ENCODE results near the gene PCMT1. TPM values are rescaled to one million over a fixed set of nuclear protein-coding genes. Genes with fewer than 3 reads are reported as not detected.
"Not testable (repeated sequence)": the region's sequence is repeated elsewhere in the genome, so short reads cannot be mapped to it uniquely, and the experiment has no call there.

The PCMT1 gene
- total and polyA plus RNA-seq, 5 donors from 2014 or later: 44.8 to 228 (median 167) TPM

GRCh38 chr6:149733089-149733720 is 16.3 kb upstream of the PCMT1 start:
- Histone ChIP-seq H3K27ac (ENCODE audit: insufficient read depth, low read length, poor library complexity, severe bottlenecking) (no peak overlapping the region), H3K27me3 (ENCODE audit: control insufficient read depth, insufficient read depth, low read length) (no peaks in the 10 kb centered on the region), H3K9me3 (ENCODE audit: control insufficient read depth in 2 of 2, low read length in 2 of 2) (no peaks in the 10 kb centered on the region), H3K36me3 (ENCODE audit: control insufficient read depth, insufficient read depth, low read length) (peaks cover 74% of the 10 kb centered on the region), H3K4me3 (ENCODE audit: low read depth, low read length) (no peak overlapping the region), H3K4me1 (ENCODE audit: control insufficient read depth, insufficient read depth, low read length, poor library complexity, severe bottlenecking) (no peaks in the 10 kb centered on the region)
- H3K36me3 Mint-ChIP-seq: peaks cover 25% of the 10 kb centered on the region
- peaks cover 0 to 11% (median 5%) of the 10 kb centered on the region in 4 donors for H3K4me1 Mint-ChIP-seq
- H3K27ac Mint-ChIP-seq: no peak overlapping the region
- H3K4me3 Mint-ChIP-seq: no peak overlapping the region
- H3K9me3 Mint-ChIP-seq: no peaks in the 10 kb centered on the region
- DNase-seq (no peak), ATAC-seq (ENCODE audit: low read depth in 2 of 2) (no peak)
- no peaks in the 10 kb centered on the region for H3K27me3 Mint-ChIP-seq

DNA sequence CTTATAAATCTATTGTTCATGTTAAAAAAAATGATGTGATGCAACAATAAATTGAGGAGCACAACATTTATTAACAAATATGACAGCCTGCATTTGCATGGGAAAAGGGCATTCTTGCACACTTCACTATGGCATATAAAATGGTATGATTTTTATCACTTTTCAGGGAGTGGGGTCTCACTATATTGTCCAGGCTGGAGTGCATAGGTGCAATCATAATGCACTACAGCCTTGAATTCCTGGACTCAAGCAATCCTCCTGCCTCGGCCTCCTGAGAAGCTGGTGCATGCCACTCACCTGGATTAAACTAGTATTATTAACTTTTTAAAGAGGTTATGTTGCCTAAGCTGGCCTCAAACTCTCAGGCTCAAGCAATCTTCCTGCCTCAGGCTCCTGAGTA is 14.6 kb upstream of the PCMT1 start:
- peaks cover 27% of the 10 kb centered on the region for H3K36me3 Mint-ChIP-seq
- H3K9me3 ChIP-seq (ENCODE audit: control insufficient read depth in 2 of 2, low read length in 2 of 2): no peaks in the 10 kb centered on the region
- peaks cover 3 to 6% (median 4%) of the 10 kb centered on the region in 4 donors for H3K4me1 Mint-ChIP-seq
- no peak overlapping the region for H3K4me3 ChIP-seq (ENCODE audit: low read depth, low read length)
- H3K4me3 Mint-ChIP-seq: no peak overlapping the region
- ATAC-seq (ENCODE audit: low read depth in 2 of 2) (no peak), DNase-seq (no peak)
- H3K27me3 Mint-ChIP-seq: no peaks in the 10 kb centered on the region
- H3K9me3 Mint-ChIP-seq: no peaks in the 10 kb centered on the region
- H3K27ac Mint-ChIP-seq: no peak overlapping the region
- H3K27ac ChIP-seq (ENCODE audit: insufficient read depth, low read length, poor library complexity, severe bottlenecking): no peak overlapping the region
- H3K4me1 ChIP-seq (ENCODE audit: control insufficient read depth, insufficient read depth, low read length, poor library complexity, severe bottlenecking): no peaks in the 10 kb centered on the region
- peaks cover 71% of the 10 kb centered on the region for H3K36me3 ChIP-seq (ENCODE audit: control insufficient read depth, insufficient read depth, low read length)
- H3K27me3 ChIP-seq (ENCODE audit: control insufficient read depth, insufficient read depth, low read length): no peaks in the 10 kb centered on the region

- Histone ChIP-seq H3K4me1 (ENCODE audit: control insufficient read depth, insufficient read depth, low read length, poor library complexity, severe bottlenecking) (peaks cover 25% of the 10 kb centered on the region), H3K4me3 (ENCODE audit: low read depth, low read length) (peak overlapping the region; percentile 98), H3K36me3 (ENCODE audit: control insufficient read depth, insufficient read depth, low read length) (peaks cover 24% of the 10 kb centered on the region)
- Mint-ChIP-seq H3K4me1 (peaks cover 17 to 44% (median 27%) of the 10 kb centered on the region in 4 donors), H3K4me3 (peak overlapping the region; percentile 89 to 98 (median 97)), H3K36me3 (peaks cover 14% of the 10 kb centered on the region), H3K27ac (peak overlapping the region; percentile 95 to 98 (median 98))
- not testable (repeated sequence) for H3K27me3 Mint-ChIP-seq; H3K9me3 ChIP-seq (ENCODE audit: control insufficient read depth in 2 of 2, low read length in 2 of 2); DNase-seq; H3K9me3 Mint-ChIP-seq; ATAC-seq (ENCODE audit: low read depth in 2 of 2); H3K27me3 ChIP-seq (ENCODE audit: control insufficient read depth, insufficient read depth, low read length); H3K27ac ChIP-seq (ENCODE audit: insufficient read depth, low read length, poor library complexity, severe bottlenecking)
Observed at GRCh38 chr6:149745252-149745651, 4.3 kb upstream of the PCMT1 start.

GRCh38 chr6:149746147-149746946 is 3.2 kb upstream of the PCMT1 start, which contains the start of gene NUP43:
NUP43 (minus strand) TSS chr6:149746529; CDS start chr6:149746495, 34 bp downstream.
- H3K4me1 ChIP-seq (ENCODE audit: control insufficient read depth, insufficient read depth, low read length, poor library complexity, severe bottlenecking): peaks cover 34% of the 10 kb centered on the region
- no peaks in the 10 kb centered on the region for H3K9me3 ChIP-seq (ENCODE audit: control insufficient read depth in 2 of 2, low read length in 2 of 2)
- peak within 1 kb of the TSS; percentile 98 for H3K4me3 ChIP-seq (ENCODE audit: low read depth, low read length)
- H3K36me3 ChIP-seq (ENCODE audit: control insufficient read depth, insufficient read depth, low read length): peaks cover 13% of the 10 kb centered on the region
- H3K9me3 Mint-ChIP-seq: no peaks in the 10 kb centered on the region
- DNase-seq (peak; percentile 82 to 98 (median 91)), ATAC-seq (ENCODE audit: low read depth in 2 of 2) (peak; percentile 75 to 76)
- H3K4me1 Mint-ChIP-seq: peaks cover 15 to 48% (median 29%) of the 10 kb centered on the region in 4 donors
- no peaks in the 10 kb centered on the region for H3K27me3 Mint-ChIP-seq
- H3K27ac Mint-ChIP-seq: peak within 1 kb of the TSS; percentile 95 to 98 (median 98)
- H3K4me3 Mint-ChIP-seq: peak within 1 kb of the TSS; percentile 89 to 98 (median 97)
- H3K27ac ChIP-seq (ENCODE audit: insufficient read depth, low read length, poor library complexity, severe bottlenecking): peak within 1 kb of the TSS; percentile 71
- no peaks in the 10 kb centered on the region for H3K27me3 ChIP-seq (ENCODE audit: control insufficient read depth, insufficient read depth, low read length)
- H3K36me3 Mint-ChIP-seq: peaks cover 7% of the 10 kb centered on the region

GRCh38 chr6:149749082-149749593 is 403 bp upstream of the PCMT1 start:
- Mint-ChIP-seq H3K27ac (peak overlapping the region in 2 of 3 donors; percentile 68 to 83), H3K4me1 (peaks cover 26 to 58% (median 37%) of the 10 kb centered on the region in 4 donors), H3K4me3 (peak overlapping the region; percentile 86 to 96 (median 92))
- H3K36me3 Mint-ChIP-seq; H3K9me3 ChIP-seq (ENCODE audit: control insufficient read depth in 2 of 2, low read length in 2 of 2); H3K36me3 ChIP-seq (ENCODE audit: control insufficient read depth, insufficient read depth, low read length); ATAC-seq (ENCODE audit: low read depth in 2 of 2); H3K9me3 Mint-ChIP-seq; H3K27me3 ChIP-seq (ENCODE audit: control insufficient read depth, insufficient read depth, low read length); DNase-seq; H3K27me3 Mint-ChIP-seq: not testable (repeated sequence)
- H3K4me1 ChIP-seq (ENCODE audit: control insufficient read depth, insufficient read depth, low read length, poor library complexity, severe bottlenecking): peaks cover 38% of the 10 kb centered on the region
- H3K4me3 ChIP-seq (ENCODE audit: low read depth, low read length): peak overlapping the region; percentile 42
- H3K27ac ChIP-seq (ENCODE audit: insufficient read depth, low read length, poor library complexity, severe bottlenecking): peak overlapping the region; percentile 87

- H3K36me3 Mint-ChIP-seq: no peaks in the 10 kb centered on the region
- Histone ChIP-seq H3K36me3 (ENCODE audit: control insufficient read depth, insufficient read depth, low read length) (no peaks in the 10 kb centered on the region), H3K27me3 (ENCODE audit: control insufficient read depth, insufficient read depth, low read length) (no peaks in the 10 kb centered on the region), H3K27ac (ENCODE audit: insufficient read depth, low read length, poor library complexity, severe bottlenecking) (peak overlapping the region; percentile 87), H3K4me1 (ENCODE audit: control insufficient read depth, insufficient read depth, low read length, poor library complexity, severe bottlenecking) (peaks cover 31% of the 10 kb centered on the region), H3K4me3 (ENCODE audit: low read depth, low read length) (peak overlapping the region; percentile 77), H3K9me3 (ENCODE audit: control insufficient read depth in 2 of 2, low read length in 2 of 2) (no peaks in the 10 kb centered on the region)
- H3K27me3 Mint-ChIP-seq: no peaks in the 10 kb centered on the region
- no peaks in the 10 kb centered on the region for H3K9me3 Mint-ChIP-seq
- DNase-seq: peak in 2 of 3 donors; percentile 58 to 70
- peak overlapping the region; percentile 86 to 96 (median 92) for H3K4me3 Mint-ChIP-seq
- ATAC-seq (ENCODE audit: low read depth in 2 of 2): peak; percentile 1 to 2
- peak overlapping the region; percentile 86 to 88 (median 88) for H3K27ac Mint-ChIP-seq
- peaks cover 29 to 62% (median 39%) of the 10 kb centered on the region in 4 donors for H3K4me1 Mint-ChIP-seq
Observed at GRCh38 chr6:149750136-149750609, 632 bp downstream of the PCMT1 start.

GRCh38 chr6:149751239-149751638 is 1.7 kb downstream of the PCMT1 start:
- Mint-ChIP-seq H3K27me3 (no peaks in the 10 kb centered on the region), H3K4me1 (peaks cover 30 to 58% (median 39%) of the 10 kb centered on the region in 4 donors), H3K4me3 (peak overlapping the region in 3 of 4 donors; percentile 86 to 96 (median 94)), H3K27ac (no peak overlapping the region), H3K9me3 (no peaks in the 10 kb centered on the region), H3K36me3 (no peaks in the 10 kb centered on the region)
- DNase-seq: no peak
- no peaks in the 10 kb centered on the region for H3K27me3 ChIP-seq (ENCODE audit: control insufficient read depth, insufficient read depth, low read length)
- H3K27ac ChIP-seq (ENCODE audit: insufficient read depth, low read length, poor library complexity, severe bottlenecking): no peak overlapping the region
- no peak overlapping the region for H3K4me3 ChIP-seq (ENCODE audit: low read depth, low read length)
- no peaks in the 10 kb centered on the region for H3K36me3 ChIP-seq (ENCODE audit: control insufficient read depth, insufficient read depth, low read length)
- no peaks in the 10 kb centered on the region for H3K9me3 ChIP-seq (ENCODE audit: control insufficient read depth in 2 of 2, low read length in 2 of 2)
- ATAC-seq (ENCODE audit: low read depth in 2 of 2): no peak
- H3K4me1 ChIP-seq (ENCODE audit: control insufficient read depth, insufficient read depth, low read length, poor library complexity, severe bottlenecking): peaks cover 22% of the 10 kb centered on the region
